BJ (cell line): Measurements from ENCODE around the gene SIRT1. TPM values are rescaled to one million over a fixed set of nuclear protein-coding genes. Genes with fewer than 3 reads are reported as not detected.

Experiments used
- CTCF ChIA-PET: fragments of 350-600 bp; formaldehyde crosslinking; extraction: SDS; loops from one replicate; lab custom pipeline; 2021; ENCODE audit warnings: antibody characterized with exemption, inconsistent platforms; lab: Yijun Ruan, JAX
- POLR2A ChIA-PET: fragments of 300-600 bp; sonication (Branson Sonifier 250); formaldehyde crosslinking; extraction: SDS; loops from one replicate; lab custom pipeline; 2021; ENCODE audit warnings: antibody characterized with exemption; lab: Charles Lee
- DNase-seq: peaks from one replicate; pipeline ENCODE4 v3.0.0-alpha.2; 2011; ENCODE audit warnings: low read depth
- H3K27me3 ChIP-seq: 2 replicates; pipeline ENCODE4 v1.6.0; 2011; ENCODE audit warnings: low read length; ENCODE audit not compliant: control insufficient read depth, insufficient read depth
- H3K36me3 ChIP-seq: 2 replicates; pipeline ENCODE4 v1.5.1; 2011; ENCODE audit warnings: low read length; ENCODE audit not compliant: control insufficient read depth, insufficient read depth
- H3K4me3 ChIP-seq: 2 replicates; pipeline ENCODE4 v1.5.1; 2011; ENCODE audit warnings: low read depth, mild to moderate bottlenecking, control low read depth, low read length
- CTCF ChIP-seq: IDR thresholded peaks from 2 replicates; pipeline ENCODE4 v1.5.1; 2011; ENCODE audit warnings: low read depth, mild to moderate bottlenecking, control low read depth, inconsistent platforms, low read length, moderate library complexity; ENCODE audit not compliant: insufficient read depth
- polyA plus RNA-seq: library from polyadenylated mRNA; depleted of rRNA; stranded (reverse); fragments of >200 nt; gene quantifications from 2 replicates; pipeline ENCODE4 v1.2.3, GENCODE V29; 2011

The SIRT1 gene
- polyA plus RNA-seq, 1 experiment, result 4.8 TPM

GRCh38 chr10:67926951-67927350 is 42.5 kb downstream of the SIRT1 start:
- ChIA-PET POLR2A (interaction anchor here (0.5 kb wide), 1 partner anchor 134 kb away, joined by 4 read pairs; no protein-coding TSS in a partner anchor), CTCF (interaction anchor here (0.8 to 1.5 kb wide), 3 partner anchors 9 to 16 kb away, joined by 3 read pairs; no protein-coding TSS in a partner anchor)
- DNase-seq, result no peak
- no peak for TF ChIP-seq CTCF
- Histone ChIP-seq H3K4me3 (no peak overlapping the region), H3K27me3 (no peaks in the 10 kb centered on the region), H3K36me3 (peaks cover 10% of the 10 kb centered on the region)

- DNase-seq, result no peak
- POLR2A ChIA-PET, result no interaction called here
- Histone ChIP-seq H3K36me3 (peaks cover 12% of the 10 kb centered on the region), H3K4me3 (no peak overlapping the region), H3K27me3 (no peaks in the 10 kb centered on the region)
- TF ChIP-seq CTCF, result no peak
- CTCF ChIA-PET, result no interaction called here
Measured at GRCh38 chr10:67933199-67933598, 48.7 kb downstream of the SIRT1 start.

- H3K36me3 ChIP-seq, result peaks cover 11% of the 10 kb centered on the region
- no peak for DNase-seq
- H3K27me3 ChIP-seq, result no peaks in the 10 kb centered on the region
- no peak for TF ChIP-seq CTCF
- ChIA-PET CTCF (no interaction called here), POLR2A (interaction anchor here (0.7 kb wide), 1 partner anchor 42 kb away, joined by 8 read pairs; no protein-coding TSS in a partner anchor)
- no peak overlapping the region for H3K4me3 ChIP-seq
Measured at GRCh38 chr10:67934336-67934735, 49.9 kb downstream of the SIRT1 start.

GRCh38 chr10:67935223-67935622 is 50.8 kb downstream of the SIRT1 start:
- peaks cover 9% of the 10 kb centered on the region for H3K36me3 ChIP-seq
- CTCF ChIA-PET, result interaction anchor here (1.1 to 1.4 kb wide), 2 partner anchors 9 to 15 kb away, joined by 3 read pairs; no protein-coding TSS in a partner anchor

GRCh38 chr10:67936416-67936815 is 52.0 kb downstream of the SIRT1 start:
- Histone ChIP-seq H3K36me3 (peaks cover 7% of the 10 kb centered on the region), H3K4me3 (no peak overlapping the region), H3K27me3 (no peaks in the 10 kb centered on the region)
- no peak for TF ChIP-seq CTCF
- POLR2A ChIA-PET, result no interaction called here
- CTCF ChIA-PET, result interaction anchor here (1.0 to 1.4 kb wide), 3 partner anchors 10 to 81 kb away, joined by 3 to 4 read pairs (median 3); no protein-coding TSS in a partner anchor
- DNase-seq, result no peak

More at GRCh38 chr10:67935223-67935622, 50.8 kb downstream of the SIRT1 start:
- DNase-seq, result no peak
- POLR2A ChIA-PET, result no interaction called here
- Histone ChIP-seq H3K4me3 (no peak overlapping the region), H3K27me3 (no peaks in the 10 kb centered on the region)
- no peak for TF ChIP-seq CTCF
